ENCODE data around the gene SUGCT.
"Not testable (repeated sequence)": the region's sequence is repeated elsewhere in the genome, so short reads cannot be mapped to it uniquely, and the experiment has no call there.

SUGCT gene

DNA sequence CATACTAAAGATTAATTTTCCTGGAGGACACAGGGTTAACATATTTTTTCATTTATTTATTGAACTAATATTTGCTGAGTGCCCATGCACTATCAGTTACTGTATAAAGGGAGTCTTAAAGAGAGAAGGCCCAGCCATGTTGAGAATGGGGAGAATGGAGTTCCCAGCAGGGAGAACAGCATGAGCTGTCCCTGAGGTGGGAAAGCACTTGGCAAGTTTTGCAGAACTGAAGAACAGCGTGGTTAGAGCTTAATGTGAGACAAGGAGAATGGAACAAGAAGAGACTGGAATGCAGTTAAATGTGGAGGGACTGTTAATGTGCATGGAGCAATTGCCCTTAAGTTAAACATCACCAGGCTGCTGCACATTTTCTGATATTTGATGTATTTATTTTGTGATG, 435.4 kb downstream of the SUGCT start:
- Mint-ChIP-seq H3K36me3 (no peaks in the 10 kb centered on the region), H3K4me1 (no peaks in the 10 kb centered on the region), H3K9me3 (no peaks in the 10 kb centered on the region), H3K27ac (no peak overlapping the region), H3K4me3 (no peak overlapping the region), H3K27me3 (no peaks in the 10 kb centered on the region)

DNA sequence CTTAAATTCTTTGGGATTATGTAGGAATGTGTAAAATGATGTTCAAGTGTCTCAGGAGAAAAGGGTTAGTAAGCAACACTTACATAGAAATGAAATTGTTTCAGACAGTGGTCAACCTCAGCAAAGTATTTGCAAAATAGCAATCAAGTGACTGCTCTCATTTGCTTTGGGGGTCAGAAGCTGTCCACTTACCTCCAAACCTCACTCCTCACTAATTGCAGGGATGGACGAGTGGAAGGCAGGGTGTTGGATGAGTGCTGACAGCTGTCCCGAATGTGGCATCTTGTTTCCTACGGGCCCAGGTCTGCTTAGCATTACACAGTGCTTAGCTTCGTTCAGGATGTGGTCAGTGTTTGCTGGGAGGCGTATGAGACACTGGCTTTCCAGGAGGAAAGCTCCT, 437.0 kb downstream of the SUGCT start:
- no peaks in the 10 kb centered on the region for H3K4me1 Mint-ChIP-seq
- no peak overlapping the region for H3K27ac Mint-ChIP-seq
- H3K4me3 Mint-ChIP-seq, result no peak overlapping the region
- no peaks in the 10 kb centered on the region for H3K36me3 Mint-ChIP-seq
- no peaks in the 10 kb centered on the region for H3K9me3 Mint-ChIP-seq
- no peaks in the 10 kb centered on the region for H3K27me3 Mint-ChIP-seq

DNA sequence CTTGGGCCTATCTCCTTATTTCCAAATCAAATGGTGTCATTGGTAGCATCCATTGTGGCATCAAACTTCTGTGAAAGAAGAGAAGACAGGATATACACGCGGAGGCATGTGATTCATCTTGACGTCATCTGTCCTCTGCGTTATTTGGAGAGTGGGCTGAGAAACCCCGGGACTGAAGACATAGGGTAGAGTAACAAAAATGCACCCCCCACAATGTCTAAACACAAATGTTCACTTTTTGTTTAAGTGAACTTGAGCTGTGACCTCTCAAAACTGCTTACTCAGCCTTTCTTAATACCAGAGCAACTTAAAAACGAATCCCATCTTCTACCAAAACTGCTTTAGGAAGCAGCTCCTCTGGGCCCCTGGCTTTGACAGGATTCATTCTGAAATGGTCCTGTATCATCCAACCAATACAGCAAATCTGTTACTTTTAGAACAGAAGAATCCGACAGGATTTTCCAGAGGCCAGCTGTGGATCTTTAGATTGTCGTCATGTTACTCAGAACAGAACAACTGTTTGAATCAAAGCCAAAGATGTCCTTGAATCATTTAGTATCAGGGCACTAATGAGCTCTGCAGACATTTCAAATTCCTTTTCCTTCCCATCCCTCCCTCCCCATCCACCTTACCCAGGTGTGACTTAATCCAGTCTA, 438.1 kb downstream of the SUGCT start:
- Mint-ChIP-seq H3K4me1 (no peaks in the 10 kb centered on the region), H3K36me3 (no peaks in the 10 kb centered on the region), H3K9me3 (no peaks in the 10 kb centered on the region), H3K4me3 (no peak overlapping the region), H3K27me3 (no peaks in the 10 kb centered on the region), H3K27ac (no peak overlapping the region)

- no peak overlapping the region for H3K27ac Mint-ChIP-seq
- H3K4me1 Mint-ChIP-seq, result no peaks in the 10 kb centered on the region
Observed at GRCh38 chr7:40579401-40579800, 444.6 kb downstream of the SUGCT start.

GRCh38 chr7:40580776-40581175, 446.0 kb downstream of the SUGCT start:
- Mint-ChIP-seq H3K4me3 (no peak overlapping the region), H3K4me1 (no peaks in the 10 kb centered on the region), H3K27ac (no peak overlapping the region), H3K9me3 (no peaks in the 10 kb centered on the region), H3K27me3 (no peaks in the 10 kb centered on the region), H3K36me3 (no peaks in the 10 kb centered on the region)

More at GRCh38 chr7:40579401-40579800, 444.6 kb downstream of the SUGCT start:
- Mint-ChIP-seq H3K36me3 (no peaks in the 10 kb centered on the region), H3K4me3 (no peak overlapping the region), H3K9me3 (no peaks in the 10 kb centered on the region), H3K27me3 (no peaks in the 10 kb centered on the region)

- Mint-ChIP-seq H3K4me3 (no peak overlapping the region), H3K4me1 (no peaks in the 10 kb centered on the region), H3K36me3 (no peaks in the 10 kb centered on the region), H3K9me3 (no peaks in the 10 kb centered on the region), H3K27ac (no peak overlapping the region), H3K27me3 (no peaks in the 10 kb centered on the region)
Observed at GRCh38 chr7:40582539-40582938, 447.7 kb downstream of the SUGCT start.

- Mint-ChIP-seq H3K4me3 (no peak overlapping the region), H3K27ac (no peak overlapping the region), H3K27me3 (no peaks in the 10 kb centered on the region), H3K36me3 (no peaks in the 10 kb centered on the region), H3K4me1 (no peaks in the 10 kb centered on the region), H3K9me3 (no peaks in the 10 kb centered on the region)
Observed at GRCh38 chr7:40583667-40584444, 449.1 kb downstream of the SUGCT start.

DNA sequence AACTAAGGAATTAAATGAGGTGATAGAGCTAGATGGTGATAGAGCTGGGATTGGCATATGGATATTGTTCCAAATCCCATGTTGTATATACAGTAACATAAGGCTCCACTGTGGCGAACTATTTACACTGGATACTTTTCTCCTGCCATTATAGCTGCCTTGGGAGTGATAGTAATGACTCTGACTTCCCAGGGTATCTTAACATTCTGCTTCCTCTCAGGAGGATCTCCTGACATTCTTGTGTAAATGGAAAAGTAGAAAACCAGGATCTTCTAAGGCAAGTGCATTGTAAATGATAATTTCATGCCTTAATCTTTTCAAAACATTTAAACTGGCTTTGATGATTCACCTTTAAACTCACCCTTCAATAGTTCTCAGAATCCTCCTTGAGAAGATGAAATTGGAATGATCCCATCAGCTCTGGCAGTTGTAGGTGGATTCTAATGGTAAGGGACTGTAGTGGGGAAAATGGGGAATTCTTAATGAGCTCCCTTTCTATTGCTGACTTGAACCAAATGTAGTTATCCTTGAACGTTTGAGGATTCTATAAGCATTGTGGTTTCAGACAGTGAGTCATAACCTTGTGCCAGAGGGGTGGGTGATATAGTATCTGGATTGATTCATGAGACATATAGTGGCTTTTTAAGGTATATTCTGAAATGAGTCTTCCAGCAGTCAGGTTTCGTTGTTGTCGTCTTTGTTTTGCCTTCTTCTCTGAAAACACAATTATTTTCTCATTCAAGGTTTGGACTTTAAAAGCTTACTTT, 450.0 kb downstream of the SUGCT start:
- Mint-ChIP-seq H3K4me1 (no peaks in the 10 kb centered on the region), H3K4me3 (no peak overlapping the region), H3K36me3 (no peaks in the 10 kb centered on the region), H3K27ac (no peak overlapping the region), H3K9me3 (no peaks in the 10 kb centered on the region), H3K27me3 (no peaks in the 10 kb centered on the region)

- Mint-ChIP-seq H3K9me3 (no peaks in the 10 kb centered on the region), H3K27ac (no peak overlapping the region), H3K27me3 (no peaks in the 10 kb centered on the region), H3K4me3 (no peak overlapping the region), H3K4me1 (no peaks in the 10 kb centered on the region), H3K36me3 (no peaks in the 10 kb centered on the region)
Observed at GRCh38 chr7:40586197-40586596, 451.4 kb downstream of the SUGCT start.

GRCh38 chr7:40587419-40587818, 452.6 kb downstream of the SUGCT start:
- Mint-ChIP-seq H3K4me1 (no peaks in the 10 kb centered on the region), H3K4me3 (no peak overlapping the region), H3K36me3 (no peaks in the 10 kb centered on the region), H3K9me3 (no peaks in the 10 kb centered on the region), H3K27ac (no peak overlapping the region), H3K27me3 (no peaks in the 10 kb centered on the region)

DNA sequence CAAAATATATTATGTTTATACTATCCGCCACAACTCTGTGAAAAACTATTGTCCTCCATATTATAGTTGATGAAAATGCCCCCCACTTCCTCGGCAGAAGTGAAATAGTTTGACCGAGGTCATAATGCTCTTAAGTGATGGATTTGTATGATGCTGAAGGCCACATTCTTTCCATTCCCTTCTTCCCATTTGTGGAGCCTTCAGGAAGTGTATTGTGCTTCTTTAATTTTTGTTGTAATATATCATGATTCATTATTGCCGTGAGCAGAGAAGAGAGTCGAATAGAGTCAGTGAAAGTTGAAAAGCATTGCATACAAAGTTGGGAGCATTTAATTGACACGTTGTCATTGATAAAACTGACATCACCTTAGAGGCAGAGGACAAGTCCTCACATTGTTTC, 460.3 kb downstream of the SUGCT start:
- peaks cover 1% of the 10 kb centered on the region for H3K36me3 Mint-ChIP-seq
- H3K27me3 Mint-ChIP-seq, result no peaks in the 10 kb centered on the region
- no peak overlapping the region for H3K27ac Mint-ChIP-seq
- no peak overlapping the region for H3K4me3 Mint-ChIP-seq
- H3K4me1 Mint-ChIP-seq, result peaks cover 19% of the 10 kb centered on the region
- H3K9me3 Mint-ChIP-seq, result no peaks in the 10 kb centered on the region

DNA sequence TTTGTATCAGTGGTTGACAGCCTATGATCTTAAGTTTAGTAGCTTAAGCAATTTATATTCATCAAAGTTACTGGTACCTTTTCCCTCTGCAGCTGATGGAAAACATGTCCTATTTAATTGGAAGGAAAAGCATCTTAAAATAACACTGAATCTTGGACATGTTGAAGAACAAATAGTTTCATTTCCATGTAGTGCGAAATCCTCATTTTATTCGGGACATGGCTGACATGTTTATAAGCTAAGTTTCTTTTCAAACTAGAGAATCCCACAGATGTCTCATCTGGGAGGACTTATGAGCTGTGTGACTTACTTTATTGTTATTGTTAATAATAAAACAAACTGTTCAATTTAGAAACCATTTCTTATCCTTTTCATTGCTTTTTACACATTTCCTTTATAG, 461.0 kb downstream of the SUGCT start:
- H3K4me1 Mint-ChIP-seq, result peaks cover 23% of the 10 kb centered on the region
- no peaks in the 10 kb centered on the region for H3K27me3 Mint-ChIP-seq
- peaks cover 1% of the 10 kb centered on the region for H3K36me3 Mint-ChIP-seq
- no peak overlapping the region for H3K4me3 Mint-ChIP-seq
- H3K9me3 Mint-ChIP-seq, result no peaks in the 10 kb centered on the region
- no peak overlapping the region for H3K27ac Mint-ChIP-seq

DNA sequence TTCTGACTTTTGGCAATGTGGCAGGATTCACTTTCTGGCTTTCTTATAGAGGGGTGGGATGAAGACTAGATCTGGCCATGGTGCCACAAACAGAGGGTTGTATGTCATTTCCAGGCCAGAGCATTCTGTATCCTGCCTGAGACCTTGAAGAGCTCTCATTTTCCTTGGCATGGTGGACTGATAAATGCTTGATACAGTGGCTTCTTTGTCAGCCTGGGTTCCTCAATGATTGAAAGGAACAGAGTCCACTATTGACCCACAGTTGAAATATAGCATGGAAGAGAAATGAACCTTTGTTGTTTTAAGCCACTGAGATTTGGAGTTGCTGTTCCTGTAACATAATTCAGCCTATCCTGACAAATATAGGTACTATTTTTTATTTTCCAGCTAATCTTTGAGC, 462.7 kb downstream of the SUGCT start:
- H3K36me3 Mint-ChIP-seq, result peaks cover 3% of the 10 kb centered on the region
- H3K27ac Mint-ChIP-seq, result no peak overlapping the region
- peaks cover 23% of the 10 kb centered on the region for H3K4me1 Mint-ChIP-seq
- H3K27me3 Mint-ChIP-seq, result no peaks in the 10 kb centered on the region
- H3K9me3 Mint-ChIP-seq, result no peaks in the 10 kb centered on the region
- no peak overlapping the region for H3K4me3 Mint-ChIP-seq

DNA sequence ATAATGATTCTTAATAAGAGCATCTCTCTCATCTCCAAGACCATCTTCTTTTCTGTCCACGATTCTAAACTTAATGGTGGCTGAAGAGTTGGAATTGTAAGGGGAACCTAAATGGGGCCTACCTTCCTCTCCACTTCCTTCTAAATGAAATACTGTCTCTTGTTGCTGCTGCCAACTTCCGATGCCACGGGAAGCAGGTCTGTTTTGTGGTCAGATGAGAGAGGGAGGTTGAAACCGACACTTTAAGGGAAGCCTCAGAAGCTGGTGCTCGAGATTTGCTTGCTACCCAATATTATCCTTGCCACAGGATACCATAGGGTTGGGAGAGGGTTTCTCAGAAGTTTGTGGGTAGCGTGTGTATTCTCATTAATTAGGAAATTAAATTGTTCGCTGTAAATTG, 464.1 kb downstream of the SUGCT start:
- Mint-ChIP-seq H3K36me3 (peaks cover 2% of the 10 kb centered on the region), H3K9me3 (no peaks in the 10 kb centered on the region), H3K4me3 (no peak overlapping the region), H3K27ac (no peak overlapping the region), H3K4me1 (peaks cover 23% of the 10 kb centered on the region), H3K27me3 (no peaks in the 10 kb centered on the region)

DNA sequence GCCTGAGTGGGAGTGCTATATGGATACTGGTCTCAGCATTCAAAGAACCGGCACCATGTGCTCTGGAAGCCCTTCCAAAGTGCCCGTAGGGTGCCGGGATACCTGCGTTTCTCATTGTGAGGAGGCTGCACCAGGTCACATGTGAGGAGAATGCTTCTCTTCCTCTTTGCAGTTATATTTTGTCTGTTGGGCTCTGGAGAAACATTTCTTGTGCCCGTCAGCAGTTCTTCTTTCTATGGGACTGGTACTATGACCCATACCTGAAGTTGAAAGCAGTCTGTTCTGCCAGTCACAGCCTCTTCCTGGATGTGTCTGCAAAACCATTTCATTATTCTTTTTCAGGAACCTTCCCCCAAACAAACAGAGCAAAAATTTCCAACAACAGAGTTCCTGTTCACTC, 465.0 kb downstream of the SUGCT start:
- H3K27ac Mint-ChIP-seq, result no peak overlapping the region
- H3K4me3 Mint-ChIP-seq, result no peak overlapping the region
- no peaks in the 10 kb centered on the region for H3K27me3 Mint-ChIP-seq
- peaks cover 2% of the 10 kb centered on the region for H3K36me3 Mint-ChIP-seq
- H3K4me1 Mint-ChIP-seq, result peaks cover 23% of the 10 kb centered on the region
- H3K9me3 Mint-ChIP-seq, result no peaks in the 10 kb centered on the region

DNA sequence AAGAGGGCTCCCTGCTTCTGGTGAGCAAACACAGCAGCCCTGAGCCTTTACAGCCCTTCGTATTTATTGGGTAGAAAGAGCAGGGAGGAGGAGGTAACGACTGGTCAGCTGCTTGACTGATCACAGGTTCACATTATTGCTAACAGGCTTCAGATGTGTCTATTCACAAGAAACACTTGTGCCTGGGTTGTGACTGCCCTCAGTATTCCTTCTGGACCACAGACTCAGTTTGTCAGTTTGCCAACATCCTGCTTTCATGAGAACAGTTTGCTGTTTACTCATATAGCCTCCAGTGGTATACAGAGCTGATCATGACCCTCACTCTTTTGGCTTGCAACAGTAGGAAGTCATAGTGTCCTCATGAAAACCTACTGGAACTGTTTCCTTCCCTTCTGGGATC, 467.5 kb downstream of the SUGCT start:
- not testable (repeated sequence) for H3K27me3 Mint-ChIP-seq, H3K36me3 Mint-ChIP-seq, H3K9me3 Mint-ChIP-seq, H3K27ac Mint-ChIP-seq, H3K4me3 Mint-ChIP-seq
- H3K4me1 Mint-ChIP-seq, result peaks cover 23% of the 10 kb centered on the region
